HG03175 (cell line): ENCODE data around the gene BCAN.
"Not testable (repeated sequence)": the region's sequence is repeated elsewhere in the genome, so short reads cannot be mapped to it uniquely, and the experiment has no call there.

Experiments used
- ATAC-seq: cut with Tn5 transposase; IDR thresholded peaks from one replicate; pipeline ENCODE4 v1.9.1; 2021; ENCODE audit warnings: mild to moderate bottlenecking, moderate library complexity; ENCODE audit not compliant: unreplicated experiment

The BCAN gene

GRCh38 chr1:156616463-156616862 is 25.5 kb upstream of the BCAN start:
- ATAC-seq: no peak

DNA sequence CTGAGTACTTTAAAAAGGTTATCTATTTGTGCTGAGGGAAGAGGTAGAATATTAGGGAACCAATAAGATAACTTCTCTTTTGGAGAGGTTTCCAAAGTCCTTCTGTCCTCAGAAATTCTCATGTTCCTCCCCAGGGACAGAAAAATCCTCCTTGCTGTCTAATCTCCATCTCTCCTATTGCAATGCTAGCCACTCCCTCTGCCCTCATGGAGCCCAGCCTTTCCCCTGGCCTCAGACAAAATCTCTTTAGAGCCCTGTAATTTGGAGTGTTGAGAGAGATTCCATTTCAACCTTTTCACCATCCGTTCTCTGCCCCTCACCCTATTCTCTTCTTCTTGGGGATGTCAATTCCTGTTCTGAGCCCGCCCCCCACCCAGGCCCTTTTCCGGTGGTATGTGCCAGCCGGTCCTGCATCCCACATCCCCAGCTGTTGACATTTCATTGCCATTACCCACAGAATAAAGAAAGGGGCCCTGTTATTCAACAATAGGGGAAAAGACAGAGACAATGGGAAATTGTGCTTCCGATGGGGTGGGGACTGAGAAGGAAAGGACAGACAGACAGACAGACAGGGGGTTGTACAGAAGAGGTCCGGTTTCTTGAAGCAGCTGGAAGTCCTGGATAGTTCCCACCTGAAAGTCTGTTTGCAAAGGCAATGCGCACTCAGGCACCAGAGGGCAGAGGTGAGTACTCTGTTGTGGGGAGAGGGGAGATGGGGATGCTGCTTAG is 22.9 kb upstream of the BCAN start, which contains the start of gene HAPLN2:
Gene HAPLN2 (plus strand): TSS at position 563 of the 729 bp plus-strand sequence. CDS start 4,076 bp downstream, outside the sequence.
- ATAC-seq: no peak

DNA sequence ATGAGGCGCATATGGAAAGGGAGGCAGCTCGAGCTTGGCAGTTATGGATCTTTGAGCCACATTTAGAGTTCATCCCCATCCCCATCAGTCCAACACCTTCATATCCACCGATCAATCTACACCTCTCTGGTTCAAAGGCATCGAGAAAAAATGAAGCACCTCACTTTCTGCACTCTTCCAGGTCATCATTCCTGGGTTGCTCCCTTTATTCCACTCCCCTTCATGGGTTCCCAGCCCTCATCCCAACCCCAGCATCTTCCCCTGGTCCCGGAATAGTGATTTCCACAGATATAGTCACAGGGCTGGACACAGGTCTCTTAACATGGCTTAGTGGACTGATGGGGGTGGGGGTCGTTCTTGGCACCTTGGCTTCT is 22.3 kb upstream of the BCAN start:
- no peak for ATAC-seq

- no peak for ATAC-seq
Measured at GRCh38 chr1:156622581-156623297, 19.2 kb upstream of the BCAN start.

DNA sequence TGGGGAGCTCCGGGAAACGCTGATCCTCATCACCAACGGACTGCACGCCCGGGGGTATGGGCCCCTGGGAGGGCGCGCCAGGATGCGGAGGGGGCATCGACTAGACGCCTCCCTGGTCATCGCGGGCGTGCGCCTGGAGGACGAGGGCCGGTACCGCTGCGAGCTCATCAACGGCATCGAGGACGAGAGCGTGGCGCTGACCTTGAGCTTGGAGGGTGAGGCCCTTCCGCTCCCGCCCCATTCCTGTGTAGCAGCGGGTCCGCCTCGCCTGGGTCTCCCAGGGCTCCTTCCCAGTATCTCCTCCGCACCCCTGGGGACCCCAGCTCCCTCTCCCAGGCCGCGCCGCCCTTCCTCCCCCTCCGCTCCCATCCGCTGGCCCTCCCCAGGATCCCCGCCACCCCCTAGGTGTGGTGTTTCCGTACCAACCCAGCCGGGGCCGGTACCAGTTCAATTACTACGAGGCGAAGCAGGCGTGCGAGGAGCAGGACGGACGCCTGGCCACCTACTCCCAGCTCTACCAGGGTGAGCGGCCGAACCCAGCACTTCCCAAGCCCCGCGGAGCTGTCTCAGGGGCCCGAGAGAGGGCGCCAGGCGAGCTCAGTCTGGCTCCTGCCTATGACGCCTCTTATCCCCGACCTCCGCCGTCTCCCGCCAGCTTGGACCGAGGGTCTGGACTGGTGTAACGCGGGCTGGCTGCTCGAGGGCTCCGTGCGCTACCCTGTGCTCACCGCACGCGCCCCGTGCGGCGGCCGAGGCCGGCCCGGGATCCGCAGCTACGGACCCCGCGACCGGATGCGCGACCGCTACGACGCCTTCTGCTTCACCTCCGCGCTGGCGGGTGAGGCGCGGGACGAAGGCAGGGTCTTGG is 17.7 kb upstream of the BCAN start:
- ATAC-seq: no peak

- ATAC-seq: no peak
Measured at GRCh38 chr1:156624814-156625435, 17.0 kb upstream of the BCAN start.

DNA sequence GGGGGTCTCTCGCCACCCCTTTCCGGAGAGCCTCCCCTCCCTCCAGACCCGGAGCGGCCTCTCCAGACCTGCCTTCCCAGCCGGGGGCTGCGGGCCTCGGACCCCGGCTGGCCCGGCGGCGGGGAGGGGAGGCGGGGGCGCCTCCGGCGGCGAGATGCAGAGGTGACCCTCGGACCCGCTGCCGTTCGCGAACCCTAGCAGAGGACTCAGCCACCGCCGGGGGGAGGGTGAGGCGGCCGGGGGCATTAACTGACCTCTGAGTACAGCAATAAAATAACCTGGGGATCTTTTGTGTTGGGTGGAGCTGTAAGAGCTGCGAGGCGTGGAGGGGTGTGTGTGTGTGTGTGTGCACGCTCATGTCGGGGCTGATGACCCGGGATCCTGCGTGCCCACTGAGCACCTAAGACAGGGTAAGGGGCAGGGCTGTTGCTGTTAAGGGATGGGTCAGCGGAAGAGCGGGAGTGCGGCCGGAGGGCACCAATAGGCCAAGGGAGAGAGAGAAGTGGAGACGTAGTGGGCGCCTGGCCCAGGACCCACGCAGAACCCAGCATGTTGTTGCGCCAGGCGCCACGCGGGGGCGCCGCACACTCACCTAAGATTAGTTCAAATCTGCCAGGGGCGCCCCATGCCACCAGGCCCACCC is 16.4 kb upstream of the BCAN start:
- ATAC-seq: no peak

DNA sequence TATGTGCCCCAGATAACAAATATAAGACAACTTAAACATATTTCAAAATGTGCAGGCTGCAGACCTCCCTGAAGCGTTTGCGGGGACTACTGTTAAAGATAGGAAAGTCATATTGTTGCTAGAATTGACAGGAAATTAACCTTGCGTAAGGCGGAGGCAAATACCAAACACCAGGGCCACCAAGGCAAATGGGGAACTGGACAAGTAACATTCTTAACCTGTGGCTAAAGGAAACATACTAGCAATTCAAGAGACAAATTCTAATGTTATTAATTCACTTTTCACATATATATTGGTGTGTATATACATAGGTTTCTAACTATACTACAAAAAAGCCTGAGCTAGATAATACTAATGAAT is 15.9 kb upstream of the BCAN start:
- ATAC-seq: no peak

GRCh38 chr1:156627313-156627880 is 14.5 kb upstream of the BCAN start:
- ATAC-seq: no peak

DNA sequence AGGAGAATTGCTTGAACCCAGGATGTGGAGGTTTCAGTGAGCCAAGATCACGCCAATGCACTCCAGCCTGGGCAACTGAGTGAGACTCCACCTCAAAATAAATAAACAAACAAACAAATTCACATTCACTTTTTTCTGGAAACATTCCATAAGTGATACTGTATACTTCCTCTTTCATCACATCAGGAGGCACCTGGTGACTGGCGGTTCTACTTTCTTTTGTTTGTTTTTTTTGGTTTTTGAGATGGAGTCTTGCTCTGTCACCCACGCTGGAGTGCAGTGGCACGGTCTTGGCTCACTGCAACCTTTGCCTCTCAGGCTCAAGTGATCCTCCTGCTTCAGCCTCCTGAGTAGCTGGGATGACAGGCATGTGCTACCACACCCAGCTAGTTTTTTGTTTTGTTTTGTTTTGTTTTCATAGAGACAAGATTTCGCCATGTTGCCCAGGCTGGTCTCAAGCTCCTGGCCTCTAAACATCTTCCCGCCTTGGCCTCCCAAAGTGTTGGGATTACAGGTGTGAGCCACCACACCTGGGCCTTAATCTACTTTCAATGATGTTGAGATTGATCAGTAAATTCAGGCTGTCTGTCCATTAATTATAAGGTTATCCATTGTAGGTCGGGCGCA is 12.0 kb upstream of the BCAN start:
- no peak for ATAC-seq

DNA sequence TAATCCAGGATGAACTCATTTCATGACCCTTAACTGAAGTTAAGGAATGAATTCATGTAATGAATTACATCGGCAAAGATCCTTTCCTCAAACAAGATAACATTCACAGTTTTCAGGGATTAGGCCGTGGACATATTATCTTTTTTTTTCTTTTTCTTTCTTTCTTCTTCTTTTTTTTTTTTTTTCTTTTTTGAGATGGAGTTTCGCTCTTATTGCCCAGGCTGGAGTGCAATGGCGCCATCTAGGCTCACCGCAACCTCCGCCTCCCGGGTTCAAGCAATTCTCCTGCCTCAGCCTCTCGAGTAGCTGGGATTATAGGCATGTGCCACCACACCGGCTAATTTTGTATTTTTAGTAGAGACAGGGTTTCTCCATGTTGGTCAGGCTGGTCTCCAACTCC is 10.8 kb upstream of the BCAN start:
- ATAC-seq: not testable (repeated sequence)

DNA sequence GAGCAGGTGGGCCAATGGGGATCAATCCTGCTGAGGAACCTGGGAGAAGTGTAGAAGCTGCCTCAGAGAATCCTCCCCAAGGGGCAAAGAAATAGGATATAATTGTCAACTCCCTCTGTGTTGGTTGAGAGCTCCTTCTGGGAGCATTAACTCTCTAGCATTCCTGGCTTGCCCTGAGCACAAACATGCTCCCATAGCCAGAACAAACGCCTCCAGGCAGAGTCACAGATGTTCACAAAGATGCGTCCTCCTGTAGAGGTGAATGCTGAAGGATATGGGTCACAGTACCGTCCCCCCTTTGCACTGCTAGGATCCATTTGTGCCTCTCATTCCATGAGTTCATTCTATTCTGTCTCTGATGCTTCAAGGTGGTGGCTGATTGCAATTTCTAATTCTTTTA is 9.6 kb upstream of the BCAN start:
- no peak for ATAC-seq

DNA sequence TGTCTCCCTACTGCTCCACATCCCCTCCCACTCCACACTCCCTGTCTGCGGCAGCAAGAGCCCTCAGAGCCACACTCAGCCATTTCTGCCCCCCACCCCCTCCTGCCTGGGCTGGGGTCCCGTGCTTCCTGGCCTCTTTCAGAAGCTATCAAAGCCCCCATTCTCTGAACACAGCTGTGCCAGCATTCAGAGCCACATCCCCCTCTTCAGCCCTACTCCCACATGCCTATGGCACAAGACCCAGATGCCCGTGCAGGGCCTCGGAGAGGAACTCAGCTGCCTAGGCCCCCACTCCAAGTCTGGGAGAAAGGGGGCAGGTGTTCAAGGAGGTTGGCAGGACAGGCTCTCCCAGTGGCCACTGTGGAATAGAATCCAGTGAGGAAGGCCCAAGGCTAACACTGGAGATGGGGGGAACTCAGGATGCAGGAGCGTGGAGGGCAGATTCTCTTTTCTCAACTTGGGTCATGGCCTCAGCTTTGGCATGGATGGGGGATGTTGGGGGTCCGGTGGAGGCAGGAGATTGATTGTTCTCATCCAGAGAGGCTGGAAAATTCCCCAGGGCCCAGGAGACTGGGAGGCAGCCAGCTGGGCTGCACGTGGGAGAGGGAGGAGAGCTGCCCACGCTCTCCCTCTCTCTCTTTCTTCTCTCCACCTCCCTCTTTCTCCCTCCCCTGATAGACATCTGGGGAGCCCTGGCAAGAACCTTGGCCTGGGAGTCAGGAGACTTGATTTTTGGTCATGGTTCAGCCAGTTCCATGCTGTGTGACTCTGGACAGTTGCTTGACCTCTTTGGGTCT is 3.5 kb upstream of the BCAN start:
- no peak for ATAC-seq

GRCh38 chr1:156639601-156640101 is 2.3 kb upstream of the BCAN start:
- ATAC-seq: no peak

- ATAC-seq: no peak
Measured at GRCh38 chr1:156640842-156641706, 843 bp upstream of the BCAN start.

GRCh38 chr1:156642265-156643048 is 540 bp downstream of the BCAN start:
- ATAC-seq: no peak
